IMR-90 (cell line): ENCODE measurements around the gene MRPS15. TPM values are rescaled to one million over a fixed set of nuclear protein-coding genes. Genes with fewer than 3 reads are reported as not detected.

Experiments used
- ATAC-seq: fragments of 200-7000 bp; cut with Tn5 transposase; 2 replicates; pipeline ENCODE4 v1.9.1; 2020; ENCODE audit warnings: low read depth, mild to moderate bottlenecking, moderate library complexity
- BruUV-seq: library from RNA; stranded (reverse); fragments of 400-500 nt; replicated peaks from 2 replicates; lab custom pipeline; 2021; lab: Mats Ljungman, UMichigan
- CTCF ChIA-PET: fragments of 300-600 bp; formaldehyde crosslinking; extraction: SDS; loops from one replicate; lab custom pipeline; 2021; ENCODE audit warnings: antibody characterized with exemption; lab: Yijun Ruan, JAX
- POLR2A ChIA-PET: fragments of 300-600 bp; sonication (Branson Sonifier 250); formaldehyde crosslinking; loops from one replicate; lab custom pipeline; 2022; ENCODE audit warnings: antibody characterized with exemption; ENCODE audit not compliant: unreplicated experiment; lab: Charles Lee
- DNase-seq: peaks from one replicate; pipeline ENCODE4 v3.0.0; 2013
- H2AFZ ChIP-seq: replicated peaks from 2 replicates; pipeline ENCODE3; 2013; ENCODE audit warnings: low read length, mild to moderate bottlenecking; ENCODE audit not compliant: poor library complexity
- H2AK5ac ChIP-seq: 2 replicates; pipeline ENCODE4 v1.6.1; 2013; ENCODE audit warnings: low read depth, low read length, inconsistent platforms
- H2AK9ac ChIP-seq: replicated peaks from 2 replicates; pipeline ENCODE3; 2013; ENCODE audit warnings: mild to moderate bottlenecking, low read depth, low read length, moderate library complexity; ENCODE audit not compliant: poor library complexity
- H2BK120ac ChIP-seq: 2 replicates; pipeline ENCODE4 v1.6.1; 2013; ENCODE audit warnings: low read depth, low read length, inconsistent platforms
- H2BK15ac ChIP-seq: 3 replicates; pipeline ENCODE4 v1.6.1; 2013; ENCODE audit warnings: low read depth, low read length, inconsistent platforms
- H2BK20ac ChIP-seq: 2 replicates; pipeline ENCODE4 v1.6.1; 2013; ENCODE audit warnings: low read depth, mild to moderate bottlenecking, inconsistent platforms, low read length, moderate library complexity
- H2BK5ac ChIP-seq: 2 replicates; pipeline ENCODE4 v1.6.1; 2013; ENCODE audit warnings: mild to moderate bottlenecking, low read depth, low read length, inconsistent platforms; ENCODE audit not compliant: poor library complexity, severe bottlenecking
- H3K14ac ChIP-seq: replicated peaks from 2 replicates; pipeline ENCODE4 v1.6.1; 2013; ENCODE audit warnings: low read depth, low read length, inconsistent platforms
- H3K18ac ChIP-seq: 2 replicates; pipeline ENCODE4 v1.6.1; 2013; ENCODE audit warnings: low read depth, low read length, control low read depth
- H3K23ac ChIP-seq: 2 replicates; pipeline ENCODE4 v1.6.1; 2013; ENCODE audit warnings: low read depth, low read length, inconsistent platforms
- H3K27ac ChIP-seq: 2 replicates; pipeline ENCODE4 v1.5.1; 2013; ENCODE audit warnings: mild to moderate bottlenecking, control low read depth, low read length; ENCODE audit not compliant: insufficient read depth
- H3K27me3 ChIP-seq: 2 replicates; pipeline ENCODE4 v1.6.1; 2013; ENCODE audit warnings: low read length; ENCODE audit not compliant: control insufficient read depth, insufficient read depth
- H3K36me3 ChIP-seq: 2 replicates; pipeline ENCODE4 v1.6.1; 2013; ENCODE audit warnings: low read length, mixed read lengths; ENCODE audit not compliant: control insufficient read depth, insufficient read depth
- H3K4ac ChIP-seq: 2 replicates; pipeline ENCODE4 v1.6.1; 2013; ENCODE audit warnings: low read depth, low read length, inconsistent platforms
- H3K4me1 ChIP-seq: 2 replicates; pipeline ENCODE4 v1.6.1; 2013; ENCODE audit warnings: low read length, mixed read lengths; ENCODE audit not compliant: control insufficient read depth, insufficient read depth
- H3K4me2 ChIP-seq: 2 replicates; pipeline ENCODE4 v1.6.1; 2013; ENCODE audit warnings: low read depth, mild to moderate bottlenecking, control low read depth, low read length, moderate library complexity
- H3K4me3 ChIP-seq: 2 replicates; pipeline ENCODE4 v1.5.1; 2013; ENCODE audit warnings: low read depth, mild to moderate bottlenecking, control low read depth, low read length, moderate library complexity; ENCODE audit not compliant: insufficient read depth
- H3K56ac ChIP-seq: 2 replicates; pipeline ENCODE4 v1.6.1; 2013; ENCODE audit warnings: low read length, inconsistent platforms; ENCODE audit not compliant: insufficient read depth; ENCODE audit errors: extremely low read depth
- H3K79me1 ChIP-seq, 2 experiments: 2 replicates each; pipeline ENCODE4 v1.6.1; 2013; ENCODE audit warnings: low read length in 2 of 2, inconsistent platforms in 1 of 2, low read depth in 1 of 2
- H3K9ac ChIP-seq: 2 replicates; pipeline ENCODE4 v1.6.1; 2013; ENCODE audit warnings: low read depth, low read length, control low read depth
- H3K9me1 ChIP-seq: 2 replicates; pipeline ENCODE4 v1.6.1; 2013; ENCODE audit warnings: low read length, inconsistent platforms; ENCODE audit not compliant: insufficient read depth
- H3K9me3 ChIP-seq: 2 replicates; pipeline ENCODE4 v1.6.1; 2013; ENCODE audit warnings: low read length; ENCODE audit not compliant: control insufficient read depth, insufficient read depth
- H4K20me1 ChIP-seq: 2 replicates; pipeline ENCODE4 v1.6.1; 2013; ENCODE audit warnings: low read length, inconsistent platforms; ENCODE audit not compliant: insufficient read depth
- H4K5ac ChIP-seq: 2 replicates; pipeline ENCODE4 v1.6.1; 2013; ENCODE audit warnings: mild to moderate bottlenecking, low read depth, low read length, control low read depth
- H4K8ac ChIP-seq, 2 experiments: 2 replicates each; pipeline ENCODE4 v1.6.1; 2013; ENCODE audit warnings: low read depth in 2 of 2, low read length in 2 of 2, control low read depth in 1 of 2, inconsistent platforms in 1 of 2
- H4K91ac ChIP-seq: 2 replicates; pipeline ENCODE4 v1.6.1; 2013; ENCODE audit warnings: low read depth, low read length, inconsistent platforms; ENCODE audit not compliant: insufficient read depth
- BHLHE40 ChIP-seq: fragments of 150-350 bp; IDR thresholded peaks from 2 replicates; pipeline ENCODE4 v1.6.1; 2016; ENCODE audit warnings: mild to moderate bottlenecking, low read depth, low read length
- CEBPB ChIP-seq: IDR thresholded peaks from 2 replicates; pipeline ENCODE4 v1.6.1; 2012; ENCODE audit warnings: low read depth, low read length, improper control_type of control experiment
- FOS ChIP-seq: fragments of 150-350 bp; IDR thresholded peaks from 2 replicates; pipeline ENCODE4 v1.6.1; 2016; ENCODE audit warnings: low read depth, low read length
- MAFK ChIP-seq: IDR thresholded peaks from 2 replicates; pipeline ENCODE4 v1.6.1; 2012; ENCODE audit warnings: low read depth, low read length, improper control_type of control experiment
- MAZ ChIP-seq: IDR thresholded peaks from 2 replicates; pipeline ENCODE4 v1.6.1; 2012; ENCODE audit warnings: low read depth, mild to moderate bottlenecking, low read length, improper control_type of control experiment, moderate library complexity, borderline replicate concordance
- MXI1 ChIP-seq: IDR thresholded peaks from 2 replicates; pipeline ENCODE4 v1.6.1; 2012; ENCODE audit warnings: low read depth, mild to moderate bottlenecking, low read length, moderate library complexity, borderline replicate concordance
- NFE2L2 ChIP-seq: fragments of 150-350 bp; IDR thresholded peaks from 2 replicates; pipeline ENCODE4 v1.6.1; 2016; ENCODE audit warnings: low read depth, mild to moderate bottlenecking, low read length
- POLR2A ChIP-seq: IDR thresholded peaks from 2 replicates; pipeline ENCODE4 v1.6.1; 2012; ENCODE audit warnings: mild to moderate bottlenecking, low read depth, low read length
- RAD21 ChIP-seq: IDR thresholded peaks from 2 replicates; pipeline ENCODE4 v1.6.1; 2012; ENCODE audit warnings: low read length, improper control_type of control experiment
- RCOR1 ChIP-seq: IDR thresholded peaks from 2 replicates; pipeline ENCODE4 v1.6.1; 2012; ENCODE audit warnings: mild to moderate bottlenecking, low read length, improper control_type of control experiment; ENCODE audit not compliant: insufficient replicate concordance
- RFX5 ChIP-seq: IDR thresholded peaks from 2 replicates; pipeline ENCODE4 v1.8.0; 2012; ENCODE audit warnings: low read depth, mild to moderate bottlenecking, low read length, moderate library complexity
- SMC3 ChIP-seq: fragments of 150-350 bp; IDR thresholded peaks from 2 replicates; pipeline ENCODE4 v1.6.1; 2016; ENCODE audit warnings: low read depth, mild to moderate bottlenecking, antibody characterized with exemption, low read length, moderate library complexity
- WGBS, 2 experiments: methylation state at CpG; one replicate each; pipeline versions ENCODE4 v1.1.5 to v1.1.7; 2013; ENCODE audit warnings: missing lambda C conversion rate in 2 of 2; ENCODE audit not compliant: insufficient read length in 1 of 2; ENCODE audit errors: extremely low coverage in 2 of 2; 5-methylcytosine and 5-hydroxymethylcytosine counted together
- dilution Hi-C: fragments of 300-500 bp; cut with HindIII; formaldehyde crosslinking; loops from one replicate; pipeline ENCODE4 v1.14.3; 2018; ENCODE audit warnings: low sequenced_read_pairs; ENCODE audit not compliant: unreplicated experiment
- in situ Hi-C: fragments of 300-500 bp; cut with MboI; formaldehyde crosslinking; loops from 3 replicates; pipeline ENCODE4 v1.14.3; 2019; ENCODE audit warnings: low sequenced_read_pairs, inconsistent platforms, mixed read lengths
- intact Hi-C: fragments of 100-400 bp; cut with micrococcal nuclease; formaldehyde crosslinking; loops from 2 replicates; pipeline ENCODE4 v1.10.0; 2022
- polyA plus RNA-seq, 3 experiments: library from polyadenylated mRNA; depleted of rRNA; stranded (reverse); fragments of >200 nt; gene quantifications; 2 replicates each; pipeline ENCODE4 v1.2.3, GENCODE V29; 2012; ENCODE audit warnings: low replicate concordance in 1 of 3
- total RNA-seq: library from RNA; depleted of rRNA; stranded (reverse); fragments of >200 nt; gene quantifications from 2 replicates; pipeline ENCODE4 v1.2.3, GENCODE V29; 2012
- TF ChIP-seq, protein P1 (sequence below): fragments of 150-350 bp; IDR thresholded peaks from 2 replicates; pipeline ENCODE4 v1.6.1; 2017; ENCODE audit warnings: mild to moderate bottlenecking, antibody characterized with exemption, low read length, low read depth
- TF ChIP-seq, protein P2 (sequence below): fragments of 150-350 bp; IDR thresholded peaks from 2 replicates; pipeline ENCODE4 v1.6.1; 2016; ENCODE audit warnings: low read depth, mild to moderate bottlenecking, low read length, moderate library complexity, borderline replicate concordance
- TF ChIP-seq, protein P3 (sequence below): conservative IDR thresholded peaks from 2 replicates; pipeline ENCODE4 v1.5.1; 2012; ENCODE audit warnings: mild to moderate bottlenecking, low read depth, low read length, improper control_type of control experiment

Gene MRPS15
- total and polyA plus RNA-seq, 2 of the 4 experiments (the other 2 are of a cell fraction), result 46.1 to 77.9 TPM

DNA sequence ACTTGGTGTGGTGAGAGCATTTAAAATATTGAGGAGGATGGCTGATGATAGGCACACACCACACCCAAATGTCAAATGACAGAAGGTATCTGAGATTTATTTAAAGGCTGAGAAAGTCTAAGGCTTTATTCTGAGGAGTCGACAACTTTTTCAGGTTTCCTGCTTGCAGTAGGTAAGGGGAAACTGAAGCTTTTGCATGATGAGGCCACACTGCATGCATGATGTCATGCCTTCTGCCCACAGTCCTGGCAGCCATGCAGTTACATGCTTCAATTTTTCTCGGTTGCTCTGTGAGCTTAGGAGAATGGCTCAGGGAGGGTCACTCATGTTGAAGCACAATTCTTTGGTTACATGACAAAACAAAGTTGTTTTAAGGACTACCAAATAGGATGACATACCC lies 20.9 kb downstream of the MRPS15 start:
- in situ Hi-C loops (no loop called here), dilution Hi-C loops (no loop called here), intact Hi-C loops (no loop called here)
- no TSS peak for BruUV-seq
- H3K18ac ChIP-seq, result no peak overlapping the region
- H4K5ac ChIP-seq, result no peak overlapping the region
- no peak overlapping the region for H4K91ac ChIP-seq
- H3K4ac ChIP-seq, result no peak overlapping the region
- no peaks in the 10 kb centered on the region for H3K9me3 ChIP-seq
- H2BK15ac ChIP-seq, result no peak overlapping the region
- H3K27me3 ChIP-seq, result no peaks in the 10 kb centered on the region
- H4K8ac ChIP-seq, result no peak overlapping the region
- no peaks in the 10 kb centered on the region; the same call in 1 of the 2 replicates for H3K9me1 ChIP-seq
- H3K4me2 ChIP-seq, result no peak overlapping the region
- no peak overlapping the region for H2BK120ac ChIP-seq
- no peak overlapping the region for H2AFZ ChIP-seq
- no peak for DNase-seq
- H3K56ac ChIP-seq, result no peak overlapping the region
- H2AK5ac ChIP-seq, result no peak overlapping the region
- H3K23ac ChIP-seq, result no peak overlapping the region
- no peaks in the 10 kb centered on the region for H3K79me1 ChIP-seq
- no peaks in the 10 kb centered on the region for H3K4me1 ChIP-seq
- no peaks in the 10 kb centered on the region for H4K20me1 ChIP-seq
- ChIA-PET CTCF (no interaction called here), POLR2A (no interaction called here)
- H2AK9ac ChIP-seq, result no peak overlapping the region
- H2BK5ac ChIP-seq, result no peak overlapping the region
- no peak overlapping the region for H3K14ac ChIP-seq
- no peak overlapping the region for H2BK20ac ChIP-seq
- TF ChIP-seq NFE2L2 (no peak), RFX5 (no peak), CEBPB (no peak), SMC3 (no peak), BHLHE40 (no peak), MAZ (no peak), RCOR1 (no peak), MAFK (no peak), RAD21 (no peak), POLR2A (no peak), MXI1 (no peak), FOS (no peak)
- TF ChIP-seq, protein P1, sequence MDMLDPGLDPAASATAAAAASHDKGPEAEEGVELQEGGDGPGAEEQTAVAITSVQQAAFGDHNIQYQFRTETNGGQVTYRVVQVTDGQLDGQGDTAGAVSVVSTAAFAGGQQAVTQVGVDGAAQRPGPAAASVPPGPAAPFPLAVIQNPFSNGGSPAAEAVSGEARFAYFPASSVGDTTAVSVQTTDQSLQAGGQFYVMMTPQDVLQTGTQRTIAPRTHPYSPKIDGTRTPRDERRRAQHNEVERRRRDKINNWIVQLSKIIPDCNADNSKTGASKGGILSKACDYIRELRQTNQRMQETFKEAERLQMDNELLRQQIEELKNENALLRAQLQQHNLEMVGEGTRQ, result no peak
- TF ChIP-seq, protein P2, sequence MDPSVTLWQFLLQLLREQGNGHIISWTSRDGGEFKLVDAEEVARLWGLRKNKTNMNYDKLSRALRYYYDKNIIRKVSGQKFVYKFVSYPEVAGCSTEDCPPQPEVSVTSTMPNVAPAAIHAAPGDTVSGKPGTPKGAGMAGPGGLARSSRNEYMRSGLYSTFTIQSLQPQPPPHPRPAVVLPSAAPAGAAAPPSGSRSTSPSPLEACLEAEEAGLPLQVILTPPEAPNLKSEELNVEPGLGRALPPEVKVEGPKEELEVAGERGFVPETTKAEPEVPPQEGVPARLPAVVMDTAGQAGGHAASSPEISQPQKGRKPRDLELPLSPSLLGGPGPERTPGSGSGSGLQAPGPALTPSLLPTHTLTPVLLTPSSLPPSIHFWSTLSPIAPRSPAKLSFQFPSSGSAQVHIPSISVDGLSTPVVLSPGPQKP, result no peak
- TF ChIP-seq, protein P3, sequence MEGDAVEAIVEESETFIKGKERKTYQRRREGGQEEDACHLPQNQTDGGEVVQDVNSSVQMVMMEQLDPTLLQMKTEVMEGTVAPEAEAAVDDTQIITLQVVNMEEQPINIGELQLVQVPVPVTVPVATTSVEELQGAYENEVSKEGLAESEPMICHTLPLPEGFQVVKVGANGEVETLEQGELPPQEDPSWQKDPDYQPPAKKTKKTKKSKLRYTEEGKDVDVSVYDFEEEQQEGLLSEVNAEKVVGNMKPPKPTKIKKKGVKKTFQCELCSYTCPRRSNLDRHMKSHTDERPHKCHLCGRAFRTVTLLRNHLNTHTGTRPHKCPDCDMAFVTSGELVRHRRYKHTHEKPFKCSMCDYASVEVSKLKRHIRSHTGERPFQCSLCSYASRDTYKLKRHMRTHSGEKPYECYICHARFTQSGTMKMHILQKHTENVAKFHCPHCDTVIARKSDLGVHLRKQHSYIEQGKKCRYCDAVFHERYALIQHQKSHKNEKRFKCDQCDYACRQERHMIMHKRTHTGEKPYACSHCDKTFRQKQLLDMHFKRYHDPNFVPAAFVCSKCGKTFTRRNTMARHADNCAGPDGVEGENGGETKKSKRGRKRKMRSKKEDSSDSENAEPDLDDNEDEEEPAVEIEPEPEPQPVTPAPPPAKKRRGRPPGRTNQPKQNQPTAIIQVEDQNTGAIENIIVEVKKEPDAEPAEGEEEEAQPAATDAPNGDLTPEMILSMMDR, result no peak
- ATAC-seq, result no peak
- H3K36me3 ChIP-seq, result no peaks in the 10 kb centered on the region
- no CpG with 5 or more reads among the region's 2 CpGs for WGBS, 2 experiments
- no peak overlapping the region for H3K27ac ChIP-seq
- no peak overlapping the region for H3K4me3 ChIP-seq
- no peak overlapping the region for H3K9ac ChIP-seq
